ENCODE results near the gene AP5S1.

AP5S1 gene, protein sequence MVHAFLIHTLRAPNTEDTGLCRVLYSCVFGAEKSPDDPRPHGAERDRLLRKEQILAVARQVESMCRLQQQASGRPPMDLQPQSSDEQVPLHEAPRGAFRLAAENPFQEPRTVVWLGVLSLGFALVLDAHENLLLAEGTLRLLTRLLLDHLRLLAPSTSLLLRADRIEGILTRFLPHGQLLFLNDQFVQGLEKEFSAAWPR
- long read RNA-seq, full-length matches to known transcripts: 14 of 18 reads
- long read RNA-seq, partial matches to known transcripts: 0 of 18 reads
- long read RNA-seq, other reads (novel, unspliced or antisense): 4 of 18 reads

- H3K27ac ChIP-seq (replicated peaks): peak within 1 kb of the TSS; percentile 96
- DNase-seq (ENCODE audit: low read depth in 1 of 2, low spot score in 1 of 2): peak; percentile 95 to 97
- no peaks in the 10 kb centered on the region for H3K27me3 ChIP-seq (ENCODE audit: insufficient read depth, poor library complexity, severe bottlenecking)
- peak within 1 kb of the TSS; percentile 64 for H3K4me3 ChIP-seq (replicated peaks; ENCODE audit: insufficient read depth, low read length)
- TF ChIP-seq POLR2AphosphoS5 (IDR thresholded peaks at IDR 0.05; ENCODE audit: low read depth): peak; percentile 47
- TF ChIP-seq, protein P1, sequence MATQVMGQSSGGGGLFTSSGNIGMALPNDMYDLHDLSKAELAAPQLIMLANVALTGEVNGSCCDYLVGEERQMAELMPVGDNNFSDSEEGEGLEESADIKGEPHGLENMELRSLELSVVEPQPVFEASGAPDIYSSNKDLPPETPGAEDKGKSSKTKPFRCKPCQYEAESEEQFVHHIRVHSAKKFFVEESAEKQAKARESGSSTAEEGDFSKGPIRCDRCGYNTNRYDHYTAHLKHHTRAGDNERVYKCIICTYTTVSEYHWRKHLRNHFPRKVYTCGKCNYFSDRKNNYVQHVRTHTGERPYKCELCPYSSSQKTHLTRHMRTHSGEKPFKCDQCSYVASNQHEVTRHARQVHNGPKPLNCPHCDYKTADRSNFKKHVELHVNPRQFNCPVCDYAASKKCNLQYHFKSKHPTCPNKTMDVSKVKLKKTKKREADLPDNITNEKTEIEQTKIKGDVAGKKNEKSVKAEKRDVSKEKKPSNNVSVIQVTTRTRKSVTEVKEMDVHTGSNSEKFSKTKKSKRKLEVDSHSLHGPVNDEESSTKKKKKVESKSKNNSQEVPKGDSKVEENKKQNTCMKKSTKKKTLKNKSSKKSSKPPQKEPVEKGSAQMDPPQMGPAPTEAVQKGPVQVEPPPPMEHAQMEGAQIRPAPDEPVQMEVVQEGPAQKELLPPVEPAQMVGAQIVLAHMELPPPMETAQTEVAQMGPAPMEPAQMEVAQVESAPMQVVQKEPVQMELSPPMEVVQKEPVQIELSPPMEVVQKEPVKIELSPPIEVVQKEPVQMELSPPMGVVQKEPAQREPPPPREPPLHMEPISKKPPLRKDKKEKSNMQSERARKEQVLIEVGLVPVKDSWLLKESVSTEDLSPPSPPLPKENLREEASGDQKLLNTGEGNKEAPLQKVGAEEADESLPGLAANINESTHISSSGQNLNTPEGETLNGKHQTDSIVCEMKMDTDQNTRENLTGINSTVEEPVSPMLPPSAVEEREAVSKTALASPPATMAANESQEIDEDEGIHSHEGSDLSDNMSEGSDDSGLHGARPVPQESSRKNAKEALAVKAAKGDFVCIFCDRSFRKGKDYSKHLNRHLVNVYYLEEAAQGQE (IDR thresholded peaks at IDR 0.05; ENCODE audit: insufficient replicate concordance, low read depth): peak; percentile 31
- TF ChIP-seq SPI1 (IDR thresholded peaks at IDR 0.05; ENCODE audit: borderline replicate concordance, low read depth): no peak
- TF ChIP-seq, protein P2, sequence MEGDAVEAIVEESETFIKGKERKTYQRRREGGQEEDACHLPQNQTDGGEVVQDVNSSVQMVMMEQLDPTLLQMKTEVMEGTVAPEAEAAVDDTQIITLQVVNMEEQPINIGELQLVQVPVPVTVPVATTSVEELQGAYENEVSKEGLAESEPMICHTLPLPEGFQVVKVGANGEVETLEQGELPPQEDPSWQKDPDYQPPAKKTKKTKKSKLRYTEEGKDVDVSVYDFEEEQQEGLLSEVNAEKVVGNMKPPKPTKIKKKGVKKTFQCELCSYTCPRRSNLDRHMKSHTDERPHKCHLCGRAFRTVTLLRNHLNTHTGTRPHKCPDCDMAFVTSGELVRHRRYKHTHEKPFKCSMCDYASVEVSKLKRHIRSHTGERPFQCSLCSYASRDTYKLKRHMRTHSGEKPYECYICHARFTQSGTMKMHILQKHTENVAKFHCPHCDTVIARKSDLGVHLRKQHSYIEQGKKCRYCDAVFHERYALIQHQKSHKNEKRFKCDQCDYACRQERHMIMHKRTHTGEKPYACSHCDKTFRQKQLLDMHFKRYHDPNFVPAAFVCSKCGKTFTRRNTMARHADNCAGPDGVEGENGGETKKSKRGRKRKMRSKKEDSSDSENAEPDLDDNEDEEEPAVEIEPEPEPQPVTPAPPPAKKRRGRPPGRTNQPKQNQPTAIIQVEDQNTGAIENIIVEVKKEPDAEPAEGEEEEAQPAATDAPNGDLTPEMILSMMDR (IDR thresholded peaks at IDR 0.05; ENCODE audit: insufficient read depth, low read length): peak; percentile 72
- TF ChIP-seq GABPA (IDR thresholded peaks at IDR 0.05; ENCODE audit: low read depth): 0 out of 2 replicates have a peak, but pooled peaks have one; percentile 29
These were observed at the start of gene AP5S1 for GRCh38 chr20:3820048-3820900. AP5S1 (plus strand) TSS chr20:3820547; CDS start chr20:3822118, 1,571 bp downstream.

GRCh38 chr20:3771552-3772058 lies 48.7 kb upstream of the AP5S1 start:
- TF ChIP-seq SPI1 (IDR thresholded peaks at IDR 0.05; ENCODE audit: borderline replicate concordance, low read depth) (no peak), POLR2AphosphoS5 (IDR thresholded peaks at IDR 0.05; ENCODE audit: low read depth) (no peak), GABPA (IDR thresholded peaks at IDR 0.05; ENCODE audit: low read depth) (no peak)
- TF ChIP-seq, protein P1 (IDR thresholded peaks at IDR 0.05; ENCODE audit: insufficient replicate concordance, low read depth): no peak
- TF ChIP-seq, protein P2 (IDR thresholded peaks at IDR 0.05; ENCODE audit: insufficient read depth, low read length): no peak
- H3K27me3 ChIP-seq (ENCODE audit: insufficient read depth, poor library complexity, severe bottlenecking): no peaks in the 10 kb centered on the region
- no peak for DNase-seq (ENCODE audit: low read depth in 1 of 2, low spot score in 1 of 2)
- no peak overlapping the region for H3K27ac ChIP-seq (replicated peaks)
- no peak overlapping the region for H3K4me3 ChIP-seq (replicated peaks; ENCODE audit: insufficient read depth, low read length)

DNA sequence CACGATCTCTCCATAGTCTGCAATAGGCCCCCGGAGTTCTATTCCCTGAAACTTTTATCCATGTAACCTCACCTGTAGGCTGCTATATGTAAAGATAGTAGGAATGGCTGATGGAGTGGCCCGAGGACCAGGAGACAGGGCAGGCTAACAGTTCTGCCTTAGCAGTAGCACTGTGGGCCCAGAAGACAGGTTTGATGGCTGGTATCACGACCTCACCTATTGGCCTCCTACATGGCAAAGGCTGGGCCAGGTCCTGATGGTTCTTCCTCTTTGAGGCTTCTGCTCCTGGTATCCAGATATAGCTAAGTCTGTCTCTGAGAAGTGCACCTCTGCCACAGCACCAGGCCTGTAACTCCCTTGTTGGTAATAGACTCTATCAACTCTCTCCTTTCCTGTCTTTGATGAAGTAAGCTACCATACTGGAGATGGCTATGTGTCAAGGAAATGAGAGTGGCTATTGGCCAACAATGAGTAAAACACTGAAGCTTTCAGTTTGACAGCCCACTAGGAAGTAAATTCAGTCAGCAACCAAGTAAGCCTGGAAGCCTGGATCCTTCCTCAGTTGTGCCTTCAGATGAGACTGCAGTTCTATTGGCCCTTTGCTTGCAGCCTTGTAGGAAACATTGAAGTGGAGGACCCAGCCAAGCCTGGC lies 44.8 kb upstream of the AP5S1 start:
- TF ChIP-seq, protein P1 (IDR thresholded peaks at IDR 0.05; ENCODE audit: insufficient replicate concordance, low read depth): no peak
- TF ChIP-seq SPI1 (IDR thresholded peaks at IDR 0.05; ENCODE audit: borderline replicate concordance, low read depth) (no peak), POLR2AphosphoS5 (IDR thresholded peaks at IDR 0.05; ENCODE audit: low read depth) (no peak), GABPA (IDR thresholded peaks at IDR 0.05; ENCODE audit: low read depth) (no peak)
- TF ChIP-seq, protein P2 (IDR thresholded peaks at IDR 0.05; ENCODE audit: insufficient read depth, low read length): no peak
- no peak for DNase-seq (ENCODE audit: low read depth in 1 of 2, low spot score in 1 of 2)
- peaks cover 29% of the 10 kb centered on the region for H3K27me3 ChIP-seq (ENCODE audit: insufficient read depth, poor library complexity, severe bottlenecking)

More for the DNA sequence above, 44.8 kb upstream of the AP5S1 start:
- no peak overlapping the region for H3K4me3 ChIP-seq (replicated peaks; ENCODE audit: insufficient read depth, low read length)
- H3K27ac ChIP-seq (replicated peaks): no peak overlapping the region

Measured in HL-60 (cell line).